ENCODE measurements around the gene FRMD3. TPM values are rescaled to one million over a fixed set of nuclear protein-coding genes. Genes with fewer than 3 reads are reported as not detected.

FRMD3 gene
- total and polyA plus RNA-seq, 11 donors: 28.9 to 195 (median 82.4) TPM

DNA sequence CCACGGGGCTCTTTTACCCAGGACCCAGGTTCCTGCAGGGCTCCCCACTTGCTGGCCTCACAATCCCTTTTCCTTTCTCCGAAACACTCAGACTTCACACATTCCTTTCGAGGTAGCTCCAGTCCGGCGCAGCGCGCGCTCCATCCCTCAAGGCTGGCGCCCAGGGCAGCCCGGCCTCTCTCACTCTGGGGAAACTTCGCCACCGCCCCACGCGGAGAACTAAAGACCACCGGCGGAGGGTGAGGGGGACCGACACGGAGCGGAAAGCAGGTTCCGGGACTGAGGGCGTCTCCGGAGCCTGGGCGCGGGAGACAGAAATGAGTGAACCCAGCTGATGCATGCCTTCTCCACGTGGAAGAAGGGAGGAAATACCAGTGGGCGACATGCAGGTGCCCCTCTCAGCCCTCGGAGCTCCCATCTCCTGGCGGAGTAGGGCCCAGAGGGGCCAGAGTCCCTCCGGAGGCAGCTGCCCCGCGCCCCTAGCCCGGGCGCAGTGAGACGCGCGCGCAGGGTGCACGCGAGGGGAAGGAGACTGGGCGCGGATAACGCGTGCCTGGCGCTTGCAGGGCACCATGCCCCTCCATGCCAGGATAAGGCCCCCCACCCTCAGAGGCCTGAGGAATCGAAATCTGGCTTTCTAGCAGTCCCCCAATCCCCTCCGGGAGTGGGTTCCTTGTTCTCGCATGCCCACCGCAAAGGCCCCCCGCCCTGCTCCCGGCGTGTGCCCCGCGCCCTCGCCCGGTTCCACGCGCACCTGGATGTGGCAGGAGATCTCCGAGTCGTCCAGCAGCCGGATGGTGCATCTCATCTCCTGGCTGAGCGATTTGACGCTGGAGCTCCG, 650 bp downstream of the FRMD3 start:
- Histone ChIP-seq H3K27me3 (peaks cover 0 to 11% (median 0%) of the 10 kb centered on the region in 9 donors), H3K36me3 (no peaks in the 10 kb centered on the region), H3K9me3 (peaks cover 0 to 4% (median 0%) of the 10 kb centered on the region in 12 donors), H3K4me1 (peaks cover 0 to 22% (median 10%) of the 10 kb centered on the region in 12 donors), H3K27ac (peak overlapping the region; percentile 33 to 91 (median 82)), H3K4me3 (peak overlapping the region; percentile 52 to 88 (median 76))
- ATAC-seq (peak in 1 of 4 donors; percentile 14), DNase-seq (peak in 2 of 5 donors; percentile 30 to 67)
- TF ChIP-seq POLR2A (IDR thresholded peaks at IDR 0.05) (no peak), CTCF (IDR thresholded peaks at IDR 0.05) (no peak)
- WGBS, 4 donors: 1 to 3% (median 2%) methylated on average over 26 to 63 of the region's 63 CpGs
- intact Hi-C loops (cut with DNase I): loop anchor here in 9 of 10 donors (1.0 to 10.0 kb wide), 15 partner anchors 45 to 320 kb away; no protein-coding TSS in a partner anchor

- WGBS, 4 donors: 63 to 78% (median 70%) methylated on average over 1 of the region's 1 CpG
- peak overlapping the region in 3 of 12 donors; percentile 15 to 83 (median 81) for H3K27ac ChIP-seq
- H3K9me3 ChIP-seq: no peaks in the 10 kb centered on the region
- intact Hi-C loops (cut with DNase I): loop anchor here in 7 of 10 donors (5.0 to 10.0 kb wide), 9 partner anchors 48 to 319 kb away; no protein-coding TSS in a partner anchor
- H3K4me1 ChIP-seq: peaks cover 0 to 22% (median 10%) of the 10 kb centered on the region in 12 donors
- peak overlapping the region in 10 of 12 donors; percentile 52 to 88 (median 76) for H3K4me3 ChIP-seq
- H3K27me3 ChIP-seq: peaks cover 0 to 11% (median 0%) of the 10 kb centered on the region in 9 donors
- TF ChIP-seq CTCF (IDR thresholded peaks at IDR 0.05): no peak
- TF ChIP-seq POLR2A (IDR thresholded peaks at IDR 0.05): no peak
- DNase-seq (no peak), ATAC-seq (no peak)
- no peaks in the 10 kb centered on the region for H3K36me3 ChIP-seq
These were observed 1.9 kb downstream of the FRMD3 start for GRCh38 chr9:83536332-83536731.

- no peak overlapping the region for H3K27ac ChIP-seq
- intact Hi-C loops (cut with DNase I): loop anchor here in 7 of 10 donors (5.0 to 10.0 kb wide), 9 partner anchors 48 to 318 kb away; no protein-coding TSS in a partner anchor
- TF ChIP-seq POLR2A (IDR thresholded peaks at IDR 0.05): no peak
- no peak for TF ChIP-seq CTCF (IDR thresholded peaks at IDR 0.05)
- peak overlapping the region in 7 of 12 donors; percentile 60 to 88 (median 76) for H3K4me3 ChIP-seq
- DNase-seq: no peak
- H3K27me3 ChIP-seq: peaks cover 0 to 11% (median 0%) of the 10 kb centered on the region in 9 donors
- H3K4me1 ChIP-seq: peaks cover 0 to 22% (median 10%) of the 10 kb centered on the region in 12 donors
- no peaks in the 10 kb centered on the region for H3K36me3 ChIP-seq
- no peak for ATAC-seq
- H3K9me3 ChIP-seq: no peaks in the 10 kb centered on the region
- 76 to 81% (median 79%) methylated on average over 3 of the region's 3 CpGs for WGBS, 4 donors
These were observed 2.5 kb downstream of the FRMD3 start for GRCh38 chr9:83535736-83536135.

- ATAC-seq (no peak), DNase-seq (no peak)
- H3K4me3 ChIP-seq: no peak overlapping the region
- no peaks in the 10 kb centered on the region for H3K36me3 ChIP-seq
- peaks cover 0 to 11% (median 0%) of the 10 kb centered on the region in 9 donors for H3K27me3 ChIP-seq
- peaks cover 0 to 5% (median 0%) of the 10 kb centered on the region in 12 donors for H3K9me3 ChIP-seq
- H3K4me1 ChIP-seq: peaks cover 0 to 14% (median 5%) of the 10 kb centered on the region in 12 donors
- 92 to 98% (median 96%) methylated on average over 2 of the region's 2 CpGs for WGBS, 4 donors
- no peak overlapping the region for H3K27ac ChIP-seq
- intact Hi-C loops (cut with DNase I): loop anchor here in 3 of 10 donors (10.0 kb wide), 3 partner anchors 52 to 98 kb away; no protein-coding TSS in a partner anchor
- TF ChIP-seq CTCF (IDR thresholded peaks at IDR 0.05) (no peak), POLR2A (IDR thresholded peaks at IDR 0.05) (no peak)
These were observed 4.9 kb downstream of the FRMD3 start for GRCh38 chr9:83533296-83533695.
